Putamen (tissue), 1 donor: ENCODE data around the gene ASAH2.
"Not testable (repeated sequence)": the region's sequence is repeated elsewhere in the genome, so short reads cannot be mapped to it uniquely, and the experiment has no call there.

Experiments
- DNase-seq: peaks from one replicate; pipeline ENCODE4 v3.0.0-alpha.2; 2016; ENCODE audit warnings: low spot score

ASAH2 gene

GRCh38 chr10:50254479-50254878 is 3.2 kb upstream of the ASAH2 start:
- DNase-seq, result no peak

GRCh38 chr10:50250096-50250854 is 1.0 kb downstream of the ASAH2 start:
- no peak for DNase-seq

GRCh38 chr10:50248598-50248997 is 2.7 kb downstream of the ASAH2 start:
- DNase-seq, result no peak

GRCh38 chr10:50248062-50248461 is 3.3 kb downstream of the ASAH2 start:
- DNase-seq, result no peak

- DNase-seq, result no peak
These were observed 7.1 kb downstream of the ASAH2 start for GRCh38 chr10:50244201-50244600.

- DNase-seq, result no peak
These were observed 8.5 kb downstream of the ASAH2 start for GRCh38 chr10:50242777-50243176.

- DNase-seq, result not testable (repeated sequence)
These were observed 9.8 kb downstream of the ASAH2 start for GRCh38 chr10:50241478-50241877.

GRCh38 chr10:50234486-50234885 is 16.8 kb downstream of the ASAH2 start:
- no peak for DNase-seq

GRCh38 chr10:50232261-50232639 is 19.1 kb downstream of the ASAH2 start:
- DNase-seq, result no peak

GRCh38 chr10:50231515-50232260 is 19.6 kb downstream of the ASAH2 start:
- DNase-seq, result no peak

- DNase-seq, result no peak
These were observed 21.9 kb downstream of the ASAH2 start for GRCh38 chr10:50229460-50229859.

GRCh38 chr10:50228672-50229071 is 22.6 kb downstream of the ASAH2 start:
- DNase-seq, result no peak

- no peak for DNase-seq
These were observed 24.7 kb downstream of the ASAH2 start for GRCh38 chr10:50226610-50227009.

GRCh38 chr10:50224330-50224952 is 26.9 kb downstream of the ASAH2 start:
- peak; percentile 17 for DNase-seq

- no peak for DNase-seq
These were observed 29.1 kb downstream of the ASAH2 start for GRCh38 chr10:50222199-50222598.

- no peak for DNase-seq
These were observed 29.8 kb downstream of the ASAH2 start for GRCh38 chr10:50221470-50221869.

- no peak for DNase-seq
These were observed 31.7 kb downstream of the ASAH2 start for GRCh38 chr10:50219646-50220045.

- DNase-seq, result no peak
These were observed 32.1 kb downstream of the ASAH2 start for GRCh38 chr10:50219200-50219599.

- DNase-seq, result no peak
These were observed 34.4 kb downstream of the ASAH2 start for GRCh38 chr10:50216894-50217293.

GRCh38 chr10:50216418-50216817 is 34.9 kb downstream of the ASAH2 start:
- no peak for DNase-seq

- DNase-seq, result no peak
These were observed 39.6 kb downstream of the ASAH2 start for GRCh38 chr10:50211670-50212069.

- DNase-seq, result no peak
These were observed 40.4 kb downstream of the ASAH2 start for GRCh38 chr10:50210876-50211275.
